ENCODE results near the gene ANTKMT.

- TF ChIP-seq CTCF (IDR thresholded peaks at IDR 0.05) (no peak), POLR2A (IDR thresholded peaks at IDR 0.05) (no peak)
Observed at GRCh38 chr16:705431-706188, 15.3 kb upstream of the ANTKMT start, which contains the start of gene FBXL16.

Data from sigmoid colon (tissue), 3 donors.